K562 (cell line): Measurements from ENCODE around the gene KLK11.

Experiments
- BRF2 ChIP-seq: IDR thresholded peaks from 3 replicates; pipeline ENCODE4 v1.6.1; 2011; ENCODE audit warnings: borderline replicate concordance, mild to moderate bottlenecking; ENCODE audit not compliant: insufficient read length, insufficient read depth
- CTCF ChIP-seq, 3 experiments: IDR thresholded peaks in 2 of 3; conservative IDR thresholded peaks in 1 of 3; 2 replicates each; pipeline ENCODE4 v1.5.1; 2011 to 2012; ENCODE audit warnings: low read length in 3 of 3, mild to moderate bottlenecking in 3 of 3, control low read depth in 2 of 3, improper control_type of control experiment in 1 of 3, inconsistent platforms in 1 of 3, low read depth in 1 of 3, mixed read lengths in 1 of 3, moderate library complexity in 1 of 3; ENCODE audit not compliant: insufficient read depth in 2 of 3
- EZH2 ChIP-seq: IDR thresholded peaks from 2 replicates; pipeline ENCODE4 v1.6.1; 2012; ENCODE audit warnings: low read depth, mild to moderate bottlenecking, inconsistent platforms, low read length, borderline replicate concordance
- HDAC1 ChIP-seq, 2 experiments: fragments of 450-650 bp; IDR thresholded peaks; 2 replicates each; pipeline ENCODE4 v1.6.1; 2016 to 2017; ENCODE audit warnings: inconsistent platforms in 1 of 2, mild to moderate bottlenecking in 1 of 2, moderate library complexity in 1 of 2
- MXD1 ChIP-seq: fragments of 250-450 bp; sonication (Bioruptor Pico); IDR thresholded peaks from 2 replicates; pipeline ENCODE4 v1.8.0; 2021; ENCODE audit warnings: borderline replicate concordance, mild to moderate bottlenecking, moderate library complexity; ENCODE audit not compliant: poor library complexity, severe bottlenecking
- NFYB ChIP-seq: IDR thresholded peaks from 2 replicates; pipeline ENCODE4 v1.6.1; 2011; ENCODE audit warnings: mild to moderate bottlenecking, moderate library complexity; ENCODE audit not compliant: insufficient read length; ENCODE audit errors: extremely low read depth
- NR3C1 ChIP-seq: sonication (generic); formaldehyde crosslinking; IDR thresholded peaks from 2 replicates; pipeline ENCODE4 v1.8.1; 2022; ENCODE audit warnings: missing genetic modification reagents
- NRF1 ChIP-seq, 2 experiments: fragments of 450-650 bp; IDR thresholded peaks in 1 of 2; conservative IDR thresholded peaks in 1 of 2; 2 replicates each; pipeline ENCODE4 v1.6.1; 2014; ENCODE audit warnings: mild to moderate bottlenecking in 2 of 2
- RBM15 ChIP-seq: fragments of 200-400 bp; formaldehyde crosslinking; IDR thresholded peaks from 2 replicates; pipeline ENCODE4 v1.6.1; 2018; ENCODE audit warnings: mild to moderate bottlenecking, low read length, moderate library complexity; ENCODE audit not compliant: insufficient read depth
- TBL1XR1 ChIP-seq, 2 experiments: IDR thresholded peaks; 2 replicates each; pipeline ENCODE4 v1.6.1; 2012; ENCODE audit warnings: improper control_type of control experiment in 2 of 2, low read length in 2 of 2, mild to moderate bottlenecking in 1 of 2
- TFAP4 ChIP-seq: sonication (generic); formaldehyde crosslinking; IDR thresholded peaks from 2 replicates; pipeline ENCODE4 v1.8.0; 2022; ENCODE audit warnings: missing genetic modification reagents, mild to moderate bottlenecking, moderate library complexity, borderline replicate concordance
- ZNF311 ChIP-seq: fragments of 250-450 bp; sonication (Bioruptor Pico); IDR thresholded peaks from 2 replicates; pipeline ENCODE4 v1.4.0; 2020; ENCODE audit warnings: mild to moderate bottlenecking, moderate library complexity

GRCh38 chr19:51063664-51064063 lies 37.2 kb upstream of the KLK11 start:
- TF ChIP-seq CTCF (IDR thresholded peaks at IDR 0.05 in 2 of 3, conservative IDR thresholded peaks at IDR 0.05 in 1 of 3; ENCODE audit: insufficient read depth in 2 of 3, low read depth in 1 of 3, low read length in 3 of 3) (no peak), HDAC1 (IDR thresholded peaks at IDR 0.05) (no peak), TFAP4 (CRISPR knock-in tag) (no peak), BRF2 (no peak), RBM15 (no peak), EZH2 (no peak), ZNF311 (CRISPR knock-in tag) (no peak), NRF1 (conservative IDR thresholded peaks at IDR 0.05 in 1 of 2, IDR thresholded peaks at IDR 0.05 in 1 of 2) (no peak), NR3C1 (CRISPR knock-in tag) (no peak), TBL1XR1 (IDR thresholded peaks at IDR 0.05; ENCODE audit: low read length in 2 of 2) (no peak), MXD1 (CRISPR knock-in tag) (no peak), NFYB (no peak)
